CD4-positive, alpha-beta T cell treated with Interleukin-1 beta for 1 hour (primary cell): ENCODE measurements around the gene HGFAC.

Experiments
- DNase-seq, 2 donors: peaks; one replicate each; pipeline ENCODE4 v3.0.0-alpha.2; 2020 to 2022

HGFAC gene

DNA sequence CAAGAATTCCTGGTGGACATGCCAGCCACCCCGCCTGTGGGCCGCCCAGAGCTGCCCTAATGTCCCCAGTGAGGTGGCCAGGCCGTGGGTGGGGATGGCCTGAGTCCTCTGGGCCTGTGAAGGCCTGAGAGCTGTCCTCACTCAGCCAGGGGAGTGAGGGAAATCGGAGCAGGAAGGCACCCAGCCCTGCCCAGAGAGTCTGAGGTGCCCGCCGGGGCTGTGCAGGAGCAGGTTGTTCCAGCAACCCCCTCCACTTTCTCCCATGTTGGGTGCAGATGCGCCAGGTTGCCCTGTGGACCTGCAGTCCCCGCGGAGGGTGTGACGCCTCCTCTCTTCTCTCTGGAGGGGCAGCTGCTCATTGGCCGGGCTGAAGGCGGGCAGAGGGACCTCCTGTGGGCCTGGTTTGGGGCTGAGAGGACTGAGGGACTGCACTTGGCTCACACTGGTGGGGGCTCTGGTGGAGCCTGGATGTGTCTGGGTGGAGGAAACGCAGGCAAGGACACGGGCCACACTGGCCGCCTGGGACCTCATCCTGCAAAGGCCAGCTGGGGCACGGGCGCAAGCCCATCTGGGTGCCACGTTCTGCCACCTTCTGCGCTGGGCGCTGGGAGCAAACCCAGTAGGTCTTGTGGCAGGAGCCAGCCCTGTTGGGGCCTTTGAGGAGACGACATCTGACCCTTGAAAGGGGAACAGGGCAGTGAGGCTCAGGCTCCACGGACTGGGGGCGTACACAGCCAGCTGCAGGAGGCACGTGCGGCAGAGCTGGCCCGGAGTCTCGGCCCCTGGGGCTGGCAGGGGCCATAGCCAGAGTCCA is 35.4 kb downstream of the HGFAC start:
- no peak for DNase-seq

DNA sequence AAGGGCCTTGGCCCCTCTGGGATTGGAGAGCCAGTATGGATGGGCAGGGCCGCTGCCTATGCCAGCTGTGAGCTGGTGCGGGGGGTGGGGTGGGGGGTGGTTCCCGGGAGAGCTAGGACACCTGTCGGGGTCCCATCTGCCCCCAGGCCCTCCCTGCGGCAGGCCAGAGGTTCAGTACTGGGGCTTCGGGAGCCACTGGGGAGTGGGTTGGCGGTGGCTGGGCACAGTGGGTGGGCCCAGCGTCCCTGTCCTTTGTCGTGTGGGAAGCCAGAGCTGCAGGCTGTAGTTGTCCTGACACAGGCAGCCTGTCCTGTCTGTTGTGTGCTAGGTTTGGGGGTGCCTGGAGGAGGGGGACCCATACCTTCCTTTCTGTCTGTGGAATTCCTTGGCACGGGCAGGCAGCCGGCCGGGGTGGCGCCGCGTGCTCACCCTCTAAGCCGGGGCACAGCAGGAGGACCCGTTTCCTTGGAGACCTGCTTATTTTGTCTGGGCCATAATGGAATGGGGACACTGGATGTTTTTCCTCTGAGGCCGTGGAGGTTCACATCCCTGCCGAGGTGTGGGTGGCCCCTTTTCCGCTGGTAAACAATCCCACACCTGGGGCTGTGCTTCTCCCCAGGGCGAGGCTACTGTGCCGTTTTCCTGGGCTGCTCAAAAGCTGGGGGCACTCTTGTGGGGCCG is 36.1 kb downstream of the HGFAC start:
- no peak for DNase-seq

DNA sequence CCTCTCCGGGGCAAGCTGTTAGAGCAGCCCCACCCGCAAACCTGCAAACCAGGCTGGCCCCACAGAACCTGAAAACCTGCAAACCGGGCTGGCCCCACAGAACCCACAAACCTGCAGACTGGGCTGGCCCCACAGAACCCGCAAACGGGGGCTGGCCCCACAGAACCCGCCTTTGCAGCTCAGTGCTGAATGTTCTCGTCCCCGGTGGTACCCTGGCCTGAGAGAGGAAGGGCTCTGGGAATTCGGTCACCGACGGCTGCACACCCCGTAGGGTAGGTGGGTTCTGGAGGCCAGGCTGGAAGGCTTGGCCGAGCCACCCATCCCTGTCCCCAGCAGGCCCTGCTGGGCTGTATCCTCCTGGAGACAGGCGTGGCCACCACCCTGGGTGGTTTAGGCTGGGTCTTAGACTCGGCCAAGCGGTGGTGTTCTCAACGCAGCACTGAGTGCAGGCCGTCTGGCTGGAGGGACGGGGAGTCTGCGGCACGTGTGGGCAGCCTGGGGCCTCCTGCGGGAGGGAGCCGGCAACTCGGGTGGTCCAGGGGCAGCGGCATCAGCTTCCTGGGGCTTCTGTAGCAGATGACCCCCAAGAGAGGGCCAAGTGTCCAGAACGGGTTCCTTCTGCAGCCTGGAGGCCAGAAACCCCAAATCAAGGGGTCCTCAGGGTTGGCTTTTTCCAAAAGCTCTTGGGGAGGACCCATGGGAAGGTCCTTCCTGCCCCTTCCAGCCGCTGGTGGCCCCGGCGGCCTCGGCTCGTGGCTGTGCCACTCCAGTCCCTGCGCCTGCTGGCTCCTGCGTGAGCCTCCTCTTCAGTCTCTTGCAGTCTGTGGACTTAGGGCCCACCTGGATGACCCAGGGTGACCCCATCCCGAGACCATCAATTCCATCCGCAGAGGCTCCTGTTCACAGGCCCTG is 36.9 kb downstream of the HGFAC start:
- DNase-seq, result no peak

DNA sequence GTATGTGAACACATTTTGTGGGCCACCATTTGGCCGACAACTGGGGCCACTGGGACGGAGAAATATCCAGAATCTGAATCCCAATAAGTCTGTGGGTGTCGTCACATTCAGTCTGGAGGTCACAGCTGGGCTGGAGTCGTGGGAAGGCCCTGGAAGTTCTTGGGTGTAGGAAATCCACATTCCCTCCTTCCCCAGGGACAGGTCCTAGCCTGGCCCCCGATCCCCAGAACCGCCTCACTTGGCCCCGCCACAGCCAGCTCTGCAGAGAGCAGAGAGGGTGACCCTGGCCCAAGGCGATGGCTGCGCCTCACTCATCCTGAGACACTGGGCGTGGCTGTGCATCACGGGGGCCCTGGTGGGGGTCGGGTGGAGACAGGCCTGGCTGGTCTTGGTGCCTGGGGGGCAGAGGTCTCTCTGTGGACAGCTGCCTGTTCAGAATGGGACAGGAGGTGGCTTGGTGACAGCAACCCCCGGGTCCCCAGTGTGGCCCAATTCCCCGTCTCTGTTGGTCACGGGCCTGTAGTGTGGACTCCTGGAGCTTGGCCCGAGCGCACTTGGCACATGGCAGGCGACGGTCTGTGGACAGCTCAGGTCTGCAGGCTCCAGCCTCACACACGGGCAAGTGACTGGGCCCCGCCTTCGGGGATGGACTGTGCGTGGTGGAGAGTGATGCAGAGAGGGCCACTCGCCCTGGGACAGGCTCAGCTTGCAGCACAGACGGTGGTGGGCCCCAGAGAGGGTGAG is 37.8 kb downstream of the HGFAC start:
- no peak for DNase-seq

DNA sequence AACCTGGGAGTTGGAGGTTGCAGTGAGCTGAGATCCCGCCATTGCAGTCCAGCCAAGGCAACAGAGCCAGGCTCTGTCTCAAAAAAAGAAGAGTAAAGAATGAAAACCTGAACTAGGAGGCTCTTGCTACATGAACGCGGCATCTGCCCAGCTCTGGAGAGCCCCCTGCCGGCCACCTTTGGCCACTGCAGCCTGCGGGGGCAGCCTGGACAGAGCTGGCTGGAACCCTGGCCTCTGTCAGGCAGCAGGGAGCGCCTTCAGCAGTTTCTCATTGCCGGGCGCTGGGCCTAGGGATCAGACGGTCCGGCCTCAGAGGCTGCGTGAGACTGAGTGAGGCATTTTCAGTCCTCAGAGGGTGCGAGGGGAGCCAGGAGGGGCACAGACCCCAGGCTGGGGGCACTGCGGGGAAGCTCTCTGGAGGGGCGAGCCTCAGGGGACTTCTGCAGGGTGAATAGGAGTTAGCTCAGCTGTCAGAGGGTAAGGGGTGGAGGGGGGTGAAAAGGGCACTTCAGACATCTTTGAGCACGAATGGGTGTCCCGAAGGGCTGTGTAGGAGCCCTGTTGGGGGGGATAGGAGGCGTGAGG is 38.9 kb downstream of the HGFAC start:
- peak; percentile 66 to 70 for DNase-seq

DNA sequence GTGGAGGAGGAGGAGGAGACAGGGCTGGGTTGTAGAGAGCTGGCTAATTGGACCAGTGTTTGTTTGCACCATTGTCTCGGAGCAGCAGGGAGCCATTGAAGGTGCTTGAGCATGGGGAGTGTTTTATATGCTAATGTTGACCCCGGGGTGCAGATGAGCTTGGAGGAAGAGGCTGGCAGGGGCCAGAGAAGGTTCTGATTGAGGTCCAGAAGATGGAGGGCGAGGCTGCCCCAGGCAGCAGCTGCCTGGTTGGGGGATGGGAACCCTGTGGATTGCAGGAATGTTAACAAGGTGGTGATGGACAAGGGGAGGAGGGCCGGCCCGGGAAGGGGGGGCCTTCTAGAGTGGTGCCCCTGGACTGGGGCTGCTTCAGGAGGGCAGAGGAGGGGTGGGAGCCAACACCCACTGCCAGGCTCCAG is 39.4 kb downstream of the HGFAC start:
- no peak for DNase-seq

DNA sequence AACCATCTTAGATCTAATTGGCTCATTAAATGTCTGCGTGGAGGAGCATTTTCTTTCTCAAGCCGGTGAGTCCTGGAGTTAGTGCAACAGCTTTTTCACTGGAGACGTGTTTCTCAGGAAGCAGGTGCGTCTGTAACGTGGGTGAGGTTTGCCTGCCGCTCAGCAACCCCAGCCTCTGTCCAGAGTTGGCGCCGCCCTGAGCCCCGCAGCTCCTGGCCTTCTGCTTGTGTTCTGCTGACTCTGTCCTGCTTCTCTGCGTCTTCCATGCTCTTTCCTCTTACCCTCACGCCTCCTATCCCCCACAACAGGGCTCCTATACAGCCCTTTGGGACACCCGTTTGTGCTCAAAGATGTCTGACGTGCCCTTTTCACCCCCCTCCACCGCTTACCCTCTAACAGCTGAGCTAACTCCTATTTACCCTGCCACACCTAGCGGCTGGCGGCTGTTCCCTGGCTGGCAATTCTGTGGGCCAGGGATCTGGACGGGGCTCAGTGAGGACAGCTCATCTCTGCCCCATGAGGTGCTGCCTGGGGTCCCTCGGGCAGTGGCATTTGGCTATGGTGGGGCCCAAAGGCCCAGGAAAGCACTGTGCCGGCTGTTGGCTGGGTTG is 40.1 kb downstream of the HGFAC start:
- no peak for DNase-seq

DNA sequence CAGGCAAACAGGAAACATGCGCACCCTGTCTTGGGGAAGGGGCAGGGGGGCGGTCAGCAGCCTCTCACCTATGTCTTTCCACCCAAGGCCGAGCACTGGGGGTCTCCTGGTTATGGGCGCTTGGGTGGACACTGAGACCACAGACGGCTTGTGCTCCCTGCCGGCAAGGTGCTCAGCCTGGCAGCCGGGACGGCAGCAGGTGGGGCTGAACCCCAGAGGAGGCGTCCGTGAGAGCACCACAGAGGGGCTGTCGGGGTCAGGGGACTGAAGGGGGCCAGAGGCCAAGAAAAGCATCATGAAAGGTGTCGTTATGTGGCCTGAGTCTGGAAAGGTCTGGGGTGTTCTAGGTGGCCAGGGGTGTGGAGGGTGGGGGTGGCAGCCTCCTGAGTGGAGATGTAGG is 40.9 kb downstream of the HGFAC start:
- DNase-seq, result no peak

DNA sequence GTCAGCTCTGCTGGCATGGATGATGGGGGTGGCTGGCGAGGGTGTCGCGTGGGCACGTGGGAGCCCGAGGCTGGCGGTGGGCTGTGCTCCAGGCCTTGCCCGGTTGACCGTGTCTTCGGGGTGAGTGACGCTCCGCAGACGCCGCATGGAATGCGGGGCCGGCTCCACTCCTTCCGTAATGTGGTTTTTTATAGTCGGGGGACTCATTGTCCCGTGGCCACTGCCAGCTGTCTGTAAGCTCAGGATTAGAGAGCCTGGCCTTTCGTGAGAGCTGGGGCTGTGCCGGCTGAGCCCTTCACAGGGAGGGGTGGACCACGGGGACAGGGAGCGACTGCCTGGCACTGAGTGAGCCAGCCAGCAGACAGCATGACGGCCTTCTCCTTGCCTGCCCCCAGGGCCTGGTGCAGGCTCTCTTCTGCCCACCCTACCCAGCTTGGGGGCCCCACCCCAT is 41.7 kb downstream of the HGFAC start:
- DNase-seq, result no peak

DNA sequence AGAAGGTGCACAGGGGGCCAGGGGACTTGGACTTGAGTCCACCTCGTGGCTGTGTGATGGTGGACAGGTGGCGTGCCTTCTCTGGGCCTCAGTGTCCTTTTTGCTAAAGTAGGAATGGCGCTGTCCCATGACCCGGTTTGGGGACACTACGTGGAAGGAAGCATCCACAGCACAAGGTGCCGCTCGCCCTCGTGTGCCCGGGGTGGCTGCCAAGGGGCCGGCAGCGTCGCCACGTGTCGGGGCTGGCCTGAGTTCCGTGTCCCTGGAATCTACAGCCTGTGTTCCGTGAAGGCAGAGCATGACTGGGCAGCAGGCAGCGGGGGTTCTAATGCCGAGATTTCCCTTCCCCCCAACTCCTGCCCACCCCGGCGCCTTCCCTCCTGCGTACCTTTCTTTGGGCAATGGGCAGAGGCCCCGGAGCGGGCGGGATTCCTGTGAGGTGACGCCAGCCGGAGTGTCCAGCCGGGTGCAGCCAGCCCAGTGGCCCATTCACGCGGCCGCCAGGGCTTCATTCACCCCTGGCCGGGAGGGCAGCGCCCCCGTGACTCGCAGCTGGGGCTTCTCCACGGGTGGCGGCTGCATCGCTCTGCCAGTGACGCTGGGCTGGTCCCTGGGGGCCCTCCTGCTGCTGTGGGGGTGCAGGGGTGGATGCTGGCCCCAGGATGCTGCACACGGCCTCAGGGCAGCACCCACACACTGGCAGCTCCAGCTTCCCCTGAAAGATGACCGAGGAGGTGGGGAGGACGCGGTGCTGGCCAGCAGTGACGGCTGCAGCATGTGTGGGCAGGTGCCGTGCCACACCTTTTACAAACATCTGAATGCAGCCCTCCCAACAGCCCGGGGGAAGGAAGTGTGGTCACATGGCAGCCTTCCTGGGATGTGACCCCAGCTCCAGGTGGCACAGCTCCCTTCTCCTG is 42.5 kb downstream of the HGFAC start:
- DNase-seq, result peak in 1 of 2 donors; percentile 64

DNA sequence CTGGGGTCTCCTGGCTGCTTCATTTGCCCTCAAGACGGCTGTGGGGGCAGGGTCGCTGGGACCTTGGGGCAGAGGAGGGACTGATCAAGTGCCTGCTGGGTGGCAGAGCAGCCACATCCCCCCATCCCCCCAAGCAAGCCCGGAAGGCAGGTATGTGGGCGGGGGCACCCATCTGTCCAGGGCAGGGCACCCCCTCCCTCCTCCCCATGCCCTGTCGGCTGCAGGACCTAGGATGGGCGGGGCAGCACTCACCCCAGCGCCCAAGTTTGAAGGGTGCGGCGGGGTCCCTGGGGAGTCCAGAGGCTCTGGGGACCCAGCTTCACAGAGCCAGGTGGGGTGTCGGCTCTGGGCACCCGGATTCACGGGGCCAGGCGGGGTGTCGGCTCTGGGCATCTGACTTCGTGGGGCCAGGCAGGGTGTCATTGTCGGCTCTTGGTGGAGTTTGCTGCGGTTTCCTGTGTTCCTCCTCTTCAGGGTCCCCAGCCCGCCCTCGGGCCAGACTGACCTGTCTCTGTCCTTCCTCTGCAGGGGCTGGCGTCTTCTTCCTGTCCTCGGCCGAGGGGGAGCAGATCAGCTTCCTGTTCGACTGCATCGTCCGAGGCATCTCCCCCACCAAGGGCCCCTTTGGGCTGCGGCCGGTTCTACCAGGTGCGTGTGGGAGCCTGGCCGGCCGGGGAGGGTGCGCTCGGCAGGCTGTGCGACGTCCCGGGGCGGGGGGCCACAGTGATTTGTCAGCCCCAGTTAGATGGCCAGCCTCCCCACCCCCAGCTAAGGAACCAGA is 43.4 kb downstream of the HGFAC start:
- peak in 1 of 2 donors; percentile 70 for DNase-seq

DNA sequence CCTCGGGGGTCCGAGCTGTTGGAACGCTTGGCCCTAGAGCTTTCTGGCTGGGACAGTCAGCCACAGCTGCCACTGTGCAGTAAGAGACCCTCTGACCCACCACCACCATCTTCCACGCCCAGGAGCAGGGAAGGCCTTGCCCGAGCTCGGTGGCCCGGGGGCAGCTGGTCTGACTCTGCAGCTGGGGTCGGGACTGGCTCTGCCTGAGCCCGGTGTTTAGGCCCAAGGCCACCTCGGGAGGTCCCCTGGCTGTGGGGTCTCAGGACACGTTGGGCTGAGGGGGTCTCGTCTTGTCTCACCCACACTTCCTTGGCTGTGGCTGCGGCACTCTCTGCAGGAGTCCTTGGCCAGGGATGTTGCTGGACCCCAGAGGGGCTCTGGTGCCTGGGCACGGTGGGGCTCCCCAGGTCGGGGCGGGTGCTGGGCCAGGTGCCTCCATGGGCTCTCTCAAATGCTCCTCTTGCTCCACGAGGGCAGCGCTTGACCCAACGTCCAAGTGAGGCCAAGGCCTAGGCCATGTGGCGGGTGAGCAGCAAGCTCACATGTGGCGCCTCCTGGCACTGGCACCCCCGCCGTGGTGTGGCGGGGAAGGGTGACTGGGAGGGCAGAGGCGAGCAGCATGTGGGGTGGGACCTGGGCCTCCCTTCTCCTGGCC is 44.2 kb downstream of the HGFAC start:
- DNase-seq, result no peak

DNA sequence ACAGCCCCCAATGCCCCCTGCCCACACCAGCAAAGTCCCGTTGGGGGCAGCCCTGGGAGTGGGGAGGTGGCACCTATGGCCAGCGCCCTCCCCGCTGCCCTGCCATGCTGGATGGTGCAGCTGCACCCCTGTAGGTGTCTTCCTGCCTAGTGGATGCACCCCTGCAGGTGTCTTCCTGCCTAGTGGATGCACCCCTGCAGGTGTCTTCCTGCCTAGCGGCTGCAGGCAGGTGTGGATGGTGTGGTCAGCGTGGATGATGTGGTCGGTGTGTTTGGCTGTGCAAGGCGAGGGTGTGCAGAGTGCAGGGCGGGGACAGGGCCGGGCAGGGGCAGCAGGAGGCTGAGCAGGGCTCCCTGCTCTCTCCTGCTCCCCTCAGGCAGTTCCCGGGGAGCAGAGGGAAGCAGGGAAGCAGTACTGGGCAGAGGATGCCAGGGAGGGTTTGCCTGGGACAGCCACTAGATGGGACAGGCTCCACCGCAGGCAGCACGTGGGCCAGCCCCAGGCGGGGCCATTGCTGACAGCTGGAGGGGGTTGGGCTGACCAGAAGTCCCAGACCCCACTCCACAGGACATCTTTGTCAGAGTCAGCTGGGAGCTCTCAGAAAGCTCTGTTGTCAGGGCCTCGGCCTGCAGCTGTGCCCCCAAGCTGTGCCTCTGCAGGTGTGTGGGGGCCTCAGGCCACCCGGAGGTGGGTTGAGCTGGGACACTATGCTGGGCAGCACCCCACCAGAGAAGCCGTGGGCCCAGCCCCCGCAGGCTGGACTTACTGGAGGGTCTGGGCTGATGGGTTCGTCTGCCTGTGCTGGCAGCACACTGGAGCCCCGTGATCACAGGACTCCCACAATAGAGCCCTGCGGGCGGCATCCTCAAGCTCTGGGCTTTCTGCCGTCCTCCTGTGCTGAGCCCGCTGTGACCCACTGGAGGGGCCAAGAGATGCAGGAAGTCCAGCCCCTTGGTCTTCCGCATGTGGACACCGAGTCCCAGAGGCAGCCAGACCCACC is 45.1 kb downstream of the HGFAC start:
- no peak for DNase-seq

DNA sequence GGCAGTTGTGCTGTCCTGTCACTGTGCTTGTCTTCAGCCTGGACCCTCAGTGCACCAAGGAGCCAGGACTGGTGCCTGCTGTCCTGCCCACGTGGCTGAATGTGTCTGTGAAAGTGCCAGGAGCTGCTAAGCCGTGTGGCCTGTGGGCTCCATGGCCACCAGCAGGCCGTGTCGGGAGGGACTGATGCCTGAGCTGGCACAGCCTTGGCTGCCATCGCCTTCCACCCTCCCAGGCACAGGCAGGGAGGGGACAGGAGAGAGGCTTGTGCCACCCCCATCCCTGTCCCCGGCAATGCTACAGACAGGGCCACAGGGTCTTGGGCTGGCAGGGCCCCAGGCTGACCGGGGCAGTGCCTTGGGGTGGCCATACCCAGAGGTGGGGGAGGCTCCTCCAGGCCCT is 46.1 kb downstream of the HGFAC start:
- DNase-seq, result no peak

DNA sequence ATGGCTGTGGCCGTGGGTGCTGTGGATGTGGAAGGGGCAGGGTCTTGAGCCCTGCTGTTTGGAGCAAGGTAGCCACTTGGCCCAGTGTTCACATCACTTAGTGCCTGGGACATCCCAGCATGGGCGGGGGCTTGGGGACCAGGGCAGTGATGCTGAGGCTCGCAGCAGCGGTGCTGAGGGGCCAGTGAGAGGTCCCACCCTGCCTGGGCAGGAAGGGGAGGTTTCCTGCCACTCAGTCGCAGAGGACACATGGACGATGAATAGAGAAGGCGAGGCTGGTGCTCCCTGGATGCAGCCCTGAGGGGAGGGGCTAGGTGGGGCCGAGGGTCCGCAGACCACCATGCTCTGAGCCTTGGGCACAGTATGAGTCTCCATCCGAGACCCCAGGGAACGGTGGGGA is 47.1 kb downstream of the HGFAC start:
- no peak for DNase-seq

DNA sequence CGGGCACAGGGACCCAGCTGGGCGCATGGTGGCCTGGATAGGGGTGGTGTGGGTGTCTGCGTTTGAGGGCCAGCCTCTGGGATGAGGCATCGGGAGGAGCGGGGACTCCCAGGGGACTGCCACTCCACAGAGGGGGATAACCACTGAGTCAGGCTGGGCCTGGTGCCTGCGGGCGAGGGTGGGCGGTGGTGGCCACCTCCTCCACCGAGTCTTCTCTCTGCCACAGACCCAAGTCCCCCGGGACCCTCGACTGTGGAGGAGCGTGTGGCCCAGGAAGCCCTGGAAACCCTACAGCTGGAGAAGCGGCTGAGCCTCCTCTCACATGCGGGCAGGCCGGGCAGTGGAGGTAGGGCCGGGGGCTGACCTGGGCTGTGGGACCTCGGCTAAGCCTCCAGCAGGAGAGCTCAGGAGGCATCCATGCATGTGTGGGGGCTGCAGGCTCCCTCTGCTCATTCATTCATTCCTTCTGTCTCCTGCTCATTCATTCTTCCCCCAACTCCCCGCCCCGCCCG is 47.7 kb downstream of the HGFAC start:
- no peak for DNase-seq

DNA sequence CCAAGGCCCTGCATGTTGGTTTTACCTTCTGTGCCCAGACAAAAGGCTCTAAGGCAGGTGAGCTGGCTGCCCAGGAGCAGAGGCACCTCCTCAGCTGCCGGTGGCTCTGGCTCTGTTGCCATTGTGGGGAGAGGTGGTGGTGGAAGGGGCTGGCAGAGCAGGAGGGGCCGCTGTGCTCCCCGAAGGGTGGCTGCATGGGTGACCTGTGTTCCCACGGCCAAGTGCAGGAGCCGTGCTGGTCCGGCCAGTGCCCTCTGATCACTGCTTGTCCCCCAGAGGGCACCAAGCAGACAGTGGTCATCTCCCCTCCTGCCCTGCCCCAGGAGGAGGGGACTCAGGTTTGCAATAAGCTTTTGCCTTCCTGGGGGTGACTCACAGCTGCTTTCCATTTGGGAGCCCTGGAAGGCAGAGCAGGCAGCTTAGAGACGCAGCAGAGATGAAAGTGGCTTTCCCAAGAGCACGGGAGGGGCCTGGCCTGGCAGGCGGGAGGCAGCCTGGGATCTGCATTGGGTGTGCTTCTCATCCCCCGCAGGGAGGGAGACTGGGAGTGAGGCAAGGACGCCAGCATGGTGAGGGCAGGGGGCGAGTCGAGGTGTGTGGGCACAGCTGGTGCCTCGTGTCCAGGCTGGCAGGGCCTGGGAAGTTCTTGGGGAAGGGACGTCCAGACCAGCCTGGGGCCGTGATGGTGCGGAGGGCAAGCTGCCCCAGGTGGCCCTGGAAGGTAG is 50.1 kb downstream of the HGFAC start:
- DNase-seq, result no peak
